ENCODE data around the gene TTC13. TPM values are rescaled to one million over a fixed set of nuclear protein-coding genes. Genes with fewer than 3 reads are reported as not detected.

TTC13 gene
- total RNA-seq, 1 donor from 2014 or later = 18.6 TPM

- H3K36me3 ChIP-seq = peaks cover 9% of the 10 kb centered on the region
- TF ChIP-seq CTCF (IDR thresholded peaks at IDR 0.05) = no peak
- H3K4me3 ChIP-seq = no peak overlapping the region
- H3K9me3 ChIP-seq = no peaks in the 10 kb centered on the region
- intact Hi-C loops (cut with DNase I) = no loop called here
- H3K27me3 ChIP-seq = no peaks in the 10 kb centered on the region
- peaks cover 22% of the 10 kb centered on the region for H3K4me1 ChIP-seq
- ATAC-seq = peak; percentile 76
- H3K27ac ChIP-seq = no peak overlapping the region
- no peak for DNase-seq
Measured at GRCh38 chr1:230972855-230973271, 5.8 kb downstream of the TTC13 start.

- intact Hi-C loops (cut with DNase I) = no loop called here
- no peak for DNase-seq
- no peak for ATAC-seq
- Histone ChIP-seq H3K27ac (no peak overlapping the region), H3K9me3 (no peaks in the 10 kb centered on the region), H3K4me1 (peaks cover 15% of the 10 kb centered on the region), H3K27me3 (no peaks in the 10 kb centered on the region), H3K4me3 (no peak overlapping the region), H3K36me3 (peaks cover 9% of the 10 kb centered on the region)
- TF ChIP-seq CTCF (IDR thresholded peaks at IDR 0.05) = no peak
Measured at GRCh38 chr1:230971771-230972170, 6.9 kb downstream of the TTC13 start.

- intact Hi-C loops (cut with DNase I) = no loop called here
Measured at GRCh38 chr1:230970432-230970831, 8.2 kb downstream of the TTC13 start.

GRCh38 chr1:230966358-230966873, 12.2 kb downstream of the TTC13 start:
- no peak for TF ChIP-seq CTCF (IDR thresholded peaks at IDR 0.05)
- Histone ChIP-seq H3K36me3 (no peaks in the 10 kb centered on the region), H3K27ac (no peak overlapping the region), H3K27me3 (no peaks in the 10 kb centered on the region), H3K4me3 (no peak overlapping the region), H3K9me3 (no peaks in the 10 kb centered on the region), H3K4me1 (no peaks in the 10 kb centered on the region)
- intact Hi-C loops (cut with DNase I) = no loop called here
- DNase-seq (no peak), ATAC-seq (no peak)

More at GRCh38 chr1:230970432-230970831, 8.2 kb downstream of the TTC13 start:
- no peak overlapping the region for H3K27ac ChIP-seq
- ATAC-seq (no peak), DNase-seq (no peak)
- TF ChIP-seq CTCF (IDR thresholded peaks at IDR 0.05) = no peak
- H3K9me3 ChIP-seq = no peaks in the 10 kb centered on the region
- H3K27me3 ChIP-seq = no peaks in the 10 kb centered on the region
- H3K4me3 ChIP-seq = no peak overlapping the region
- H3K4me1 ChIP-seq = peaks cover 10% of the 10 kb centered on the region
- H3K36me3 ChIP-seq = peaks cover 3% of the 10 kb centered on the region

- intact Hi-C loops (cut with DNase I) = no loop called here
- Histone ChIP-seq H3K4me1 (no peaks in the 10 kb centered on the region), H3K36me3 (peaks cover 5% of the 10 kb centered on the region), H3K9me3 (no peaks in the 10 kb centered on the region), H3K4me3 (no peak overlapping the region), H3K27me3 (no peaks in the 10 kb centered on the region), H3K27ac (no peak overlapping the region)
- no peak for TF ChIP-seq CTCF (IDR thresholded peaks at IDR 0.05)
- DNase-seq (no peak), ATAC-seq (no peak)
Measured at GRCh38 chr1:230965535-230965934, 13.1 kb downstream of the TTC13 start.

- Histone ChIP-seq H3K4me3 (no peak overlapping the region), H3K4me1 (no peaks in the 10 kb centered on the region), H3K27me3 (no peaks in the 10 kb centered on the region), H3K36me3 (peaks cover 8% of the 10 kb centered on the region), H3K9me3 (no peaks in the 10 kb centered on the region), H3K27ac (no peak overlapping the region)
- DNase-seq = no peak
- intact Hi-C loops (cut with DNase I) = no loop called here
- TF ChIP-seq CTCF (IDR thresholded peaks at IDR 0.05) = no peak
- ATAC-seq = no peak
Measured at GRCh38 chr1:230964896-230965295, 13.8 kb downstream of the TTC13 start.
